NT2/D1 (cell line): Measurements from ENCODE around the gene SLAMF6.
"Not testable (repeated sequence)": the region's sequence is repeated elsewhere in the genome, so short reads cannot be mapped to it uniquely, and the experiment has no call there.

Experiments
- SUZ12 ChIP-seq: IDR thresholded peaks from 2 replicates; pipeline ENCODE4 v1.6.1; 2011; ENCODE audit not compliant: insufficient read length, insufficient read depth; ENCODE audit errors: extremely low read depth
- ZNF274 ChIP-seq: IDR thresholded peaks from 2 replicates; pipeline ENCODE4 v1.6.1; 2011; ENCODE audit warnings: mild to moderate bottlenecking, low read depth, low read length

- not testable (repeated sequence) for TF ChIP-seq ZNF274, SUZ12
Observed at GRCh38 chr1:160562745-160563144, 39.7 kb upstream of the SLAMF6 start.
